Stimulated activated CD8-positive, alpha-beta memory T cell treated with anti-CD3 and anti-CD28 coated beads, Interleukin-12 subunit alpha, Interleukin-12 subunit beta, amount 100 ng/mL, for 24 hours (primary cell): ENCODE data around the gene UBFD1.
"Not testable (repeated sequence)": the region's sequence is repeated elsewhere in the genome, so short reads cannot be mapped to it uniquely, and the experiment has no call there.

Experiments used
- DNase-seq: peaks from one replicate; pipeline ENCODE4 v3.0.0-alpha.2; 2020; ENCODE audit errors: extremely low read depth

The UBFD1 gene

DNA sequence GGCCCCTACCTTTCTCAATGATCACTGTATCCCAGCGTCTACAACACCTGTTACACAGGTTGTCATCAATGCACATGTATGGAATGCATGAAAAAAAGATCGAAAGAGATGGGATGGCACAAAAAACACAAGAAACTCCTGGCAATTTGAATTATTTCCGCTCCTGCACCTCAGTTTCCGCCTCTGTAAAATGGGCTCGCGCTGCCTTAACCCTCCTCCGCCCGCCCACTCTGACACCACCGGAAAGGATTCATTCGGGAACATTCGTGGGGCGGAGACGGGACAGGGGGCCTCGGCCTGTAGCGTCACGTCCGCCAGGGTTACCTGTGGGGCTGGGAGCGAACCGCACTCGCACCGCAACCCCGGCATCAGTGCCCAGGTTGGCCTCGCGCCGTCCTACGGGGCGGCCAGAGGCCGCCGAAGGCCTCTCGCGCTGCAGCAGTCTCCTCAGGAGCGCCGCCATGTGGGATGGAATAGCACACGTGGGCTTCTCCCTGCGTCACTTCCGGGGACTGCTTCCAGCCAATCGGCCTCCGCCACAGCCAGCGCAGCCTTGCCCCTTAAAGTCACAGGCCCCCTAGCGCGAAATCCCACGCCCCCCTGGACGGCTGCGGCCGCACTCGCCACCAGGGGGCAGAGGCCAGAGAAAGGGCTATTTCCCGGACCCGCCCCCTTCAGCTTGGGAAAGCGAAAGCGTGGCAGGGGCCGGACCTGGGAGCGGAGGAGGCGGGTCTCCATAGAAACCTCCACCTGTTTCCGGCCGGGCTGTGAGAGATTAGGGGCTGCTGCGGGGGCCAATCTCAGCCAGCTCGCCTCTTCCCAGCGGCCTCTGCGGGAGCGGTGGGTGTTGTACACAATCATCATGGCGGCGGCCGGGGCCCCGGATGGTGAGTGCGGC lies at the start of gene UBFD1, which contains the start of gene EARS2:
TSS of gene UBFD1 (plus strand) at position 847 of the 898 bp plus-strand sequence. CDS start at position 863, 16 bp downstream.
TSS of gene EARS2 (minus strand) at position 470 of the 898 bp plus-strand sequence. CDS start at position 463, 7 bp downstream.
- DNase-seq, result peak; percentile 96

DNA sequence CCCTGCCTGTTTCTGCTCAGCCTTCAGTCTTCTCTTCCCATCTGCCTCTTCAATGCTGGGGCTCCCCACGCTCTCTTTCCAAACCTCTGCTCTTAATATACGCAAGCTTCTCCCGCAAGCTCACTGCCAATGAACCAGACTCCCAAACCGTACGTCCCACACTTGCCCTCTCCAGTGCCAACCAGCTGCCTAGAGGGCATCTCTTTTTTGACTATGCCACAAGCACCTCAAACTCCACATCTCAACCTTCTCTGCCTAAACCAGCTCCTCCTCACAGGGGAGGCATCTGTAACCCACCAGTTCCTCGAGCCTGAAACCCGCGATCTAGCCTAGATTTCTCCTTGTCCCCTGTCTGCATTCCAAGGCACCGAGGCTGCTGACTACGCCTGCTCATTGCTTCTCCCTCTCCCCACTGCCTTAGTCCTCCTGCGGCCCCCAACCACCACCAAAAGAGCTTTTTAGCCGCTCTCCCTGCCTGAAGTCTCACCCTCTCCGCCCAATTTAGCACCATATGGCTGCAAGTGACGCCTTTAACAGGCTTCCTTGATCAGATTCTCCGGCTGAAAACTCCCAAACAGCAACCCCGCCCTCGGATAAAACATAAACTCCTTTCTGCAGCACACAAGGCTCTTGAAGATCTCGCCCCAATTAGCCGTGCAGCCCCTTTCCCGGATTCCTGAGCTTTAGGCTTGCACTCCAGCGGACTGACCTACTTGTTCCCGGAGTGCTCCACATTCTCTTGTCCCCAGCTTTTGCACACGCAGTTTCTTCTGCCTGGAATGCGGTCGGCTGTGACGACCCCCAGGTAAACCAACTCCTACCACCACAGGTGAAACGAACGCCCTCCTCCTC lies 48.7 kb upstream of the UBFD1 start:
- no peak for DNase-seq

- no peak for DNase-seq
Measured at GRCh38 chr16:23509441-23509754, 48.1 kb upstream of the UBFD1 start.

DNA sequence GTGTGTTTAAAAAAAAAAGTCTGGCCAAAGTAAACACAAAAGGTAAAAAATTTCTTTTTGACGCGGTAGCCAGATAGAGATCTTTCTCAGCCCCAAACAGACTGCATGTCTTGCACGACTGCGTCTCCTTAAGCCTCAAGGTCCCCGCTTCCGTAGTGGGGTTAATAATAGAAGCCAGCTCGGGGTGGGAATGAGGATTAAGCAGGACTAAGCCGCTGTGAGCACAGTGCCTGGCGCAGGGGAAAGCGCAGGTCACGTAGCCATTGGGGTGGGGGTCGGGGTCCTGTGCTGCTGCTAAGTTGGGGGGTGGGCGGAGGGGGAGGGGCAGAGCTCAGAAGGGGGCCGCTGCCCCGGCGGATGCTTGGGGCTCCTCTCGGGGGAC lies 47.8 kb upstream of the UBFD1 start:
- DNase-seq, result no peak

GRCh38 chr16:23510164-23510914 lies 47.2 kb upstream of the UBFD1 start, which contains the start of gene GGA2:
GGA2 (minus strand) TSS chr16:23510494; CDS start chr16:23510411, 83 bp downstream.
- peak; percentile 50 for DNase-seq

DNA sequence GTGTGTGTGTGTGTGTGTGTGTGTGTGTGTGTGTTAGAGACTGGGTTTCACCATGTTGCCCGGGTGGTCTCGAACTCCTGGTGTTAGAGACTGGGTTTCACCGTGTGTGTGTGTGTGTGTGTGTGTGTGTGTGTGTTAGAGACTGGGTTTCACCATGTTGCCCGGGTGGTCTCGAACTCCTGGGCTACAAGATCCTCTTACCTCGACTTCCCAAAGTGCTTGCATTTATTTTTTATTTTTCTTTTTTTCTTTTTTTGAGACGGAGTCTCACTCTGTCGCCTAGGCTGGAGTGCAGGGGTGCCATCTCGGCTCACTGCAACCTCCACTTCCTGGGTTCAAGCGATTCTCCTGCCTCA lies 46.6 kb upstream of the UBFD1 start:
- not testable (repeated sequence) for DNase-seq

- DNase-seq, result no peak
Measured at GRCh38 chr16:23511731-23512130, 45.8 kb upstream of the UBFD1 start.

- no peak for DNase-seq
Measured at GRCh38 chr16:23512168-23512695, 45.3 kb upstream of the UBFD1 start.

GRCh38 chr16:23514381-23515152 lies 43.0 kb upstream of the UBFD1 start:
- no peak for DNase-seq

DNA sequence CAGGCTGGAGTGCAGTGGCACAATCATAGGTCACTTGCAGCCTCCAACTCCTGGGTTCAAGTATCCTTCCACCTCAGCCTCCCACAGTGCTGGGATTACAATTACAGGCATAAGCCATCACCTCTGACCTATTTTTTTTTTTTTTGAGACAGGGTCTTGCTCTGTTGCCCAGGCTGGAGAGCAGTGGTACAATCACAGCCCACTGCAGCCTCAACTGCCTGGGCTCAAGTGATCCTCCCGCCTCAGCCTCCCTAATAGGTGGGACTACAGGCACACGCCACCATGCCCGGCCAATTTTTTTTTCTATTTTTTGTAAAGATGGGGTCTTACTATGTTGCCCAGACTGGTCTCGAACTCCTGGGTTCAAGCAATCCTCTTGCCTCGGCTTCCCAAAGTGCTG lies 41.6 kb upstream of the UBFD1 start:
- DNase-seq, result no peak

GRCh38 chr16:23516366-23517137 lies 41.0 kb upstream of the UBFD1 start:
- no peak for DNase-seq

- no peak for DNase-seq
Measured at GRCh38 chr16:23518435-23518891, 39.1 kb upstream of the UBFD1 start.

DNA sequence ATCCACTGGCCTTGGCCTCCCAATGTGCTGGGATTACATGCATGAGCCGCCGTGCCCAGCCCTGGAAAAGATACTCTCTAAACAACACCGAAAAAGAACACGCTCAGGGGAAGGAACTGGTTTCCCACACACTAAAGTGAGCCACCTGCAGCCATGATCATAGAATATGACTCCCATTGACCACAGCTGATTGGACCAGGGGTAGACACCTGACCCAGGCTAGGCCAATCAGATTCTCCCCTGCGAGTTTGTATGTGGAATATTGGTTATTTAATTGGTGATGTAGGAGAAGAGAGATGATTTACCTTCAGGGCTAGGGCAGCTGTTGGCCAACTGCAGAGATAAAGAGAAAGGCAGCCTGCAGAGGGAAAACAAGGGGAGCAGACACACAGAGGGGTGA lies 38.2 kb upstream of the UBFD1 start:
- no peak for DNase-seq

GRCh38 chr16:23520500-23520899 lies 37.0 kb upstream of the UBFD1 start:
- no peak for DNase-seq

DNA sequence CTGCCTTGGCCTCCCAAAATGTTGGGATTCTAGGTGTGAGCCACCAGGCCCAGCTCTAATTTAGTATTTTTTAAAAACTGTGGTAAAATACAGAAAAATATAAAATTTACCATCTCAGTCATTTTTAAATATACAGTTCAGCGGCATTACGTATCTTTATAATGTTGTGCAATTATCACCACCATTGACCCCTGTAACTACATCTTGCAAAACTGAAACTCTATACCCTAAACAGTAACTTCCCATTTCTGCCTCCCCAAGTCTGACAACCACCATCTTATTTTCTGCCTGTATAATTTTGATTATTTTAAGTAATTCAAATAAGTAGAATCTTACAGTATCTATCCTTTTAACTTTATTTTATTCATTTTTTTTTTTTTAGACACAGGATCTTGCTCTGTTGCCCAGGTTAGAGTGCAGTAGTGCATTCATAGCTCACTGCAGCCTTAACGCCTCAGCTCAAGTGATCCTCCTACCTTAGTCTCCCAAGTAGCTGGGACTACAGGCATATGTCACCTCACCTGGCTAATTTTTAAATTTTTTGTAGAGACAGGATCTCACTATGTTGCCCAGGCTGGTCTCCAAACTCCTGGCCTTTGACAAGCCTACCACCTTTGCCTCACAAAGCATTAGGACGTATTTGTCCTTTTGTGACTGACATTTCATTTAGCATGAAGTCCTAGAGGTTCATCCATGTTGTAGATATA lies 36.3 kb upstream of the UBFD1 start:
- no peak for DNase-seq

DNA sequence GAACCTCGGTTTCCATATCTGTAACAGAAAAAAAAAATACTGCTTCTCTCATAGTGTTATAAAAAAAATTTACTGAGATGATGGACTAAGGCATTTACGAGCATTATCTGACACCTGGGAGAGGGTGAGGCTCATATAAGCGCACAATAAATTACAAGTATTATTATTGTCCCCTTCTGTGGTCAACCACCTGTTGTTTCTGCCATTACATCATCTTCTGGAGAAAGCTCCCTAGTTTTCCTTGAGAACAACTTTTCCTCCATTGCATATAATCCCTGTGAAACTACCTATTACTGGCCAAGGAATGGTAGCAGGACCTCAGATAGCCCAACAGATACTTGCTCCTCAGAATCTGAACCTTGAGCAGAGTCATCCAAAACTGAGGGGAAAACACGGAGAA lies 35.6 kb upstream of the UBFD1 start:
- no peak for DNase-seq

DNA sequence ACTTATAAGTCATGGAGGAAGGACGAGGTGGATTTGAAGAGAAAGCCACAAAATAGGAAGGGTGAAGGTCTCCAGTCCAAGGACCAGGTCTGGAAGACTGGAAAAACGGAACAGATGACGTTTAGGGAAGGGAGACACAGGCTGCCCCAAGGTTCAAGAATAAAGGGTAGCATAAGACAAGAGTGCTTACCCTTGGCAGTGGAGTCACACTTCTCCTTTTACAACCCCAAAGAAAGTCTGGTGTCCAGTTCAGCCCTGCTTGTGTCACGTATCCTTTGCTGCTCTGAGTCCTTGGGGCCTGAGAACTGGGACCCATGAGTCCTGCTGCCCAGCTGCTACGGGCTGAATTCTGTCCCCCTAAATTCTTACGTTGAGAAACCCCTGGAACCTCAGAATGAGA lies 34.2 kb upstream of the UBFD1 start:
- no peak for DNase-seq

DNA sequence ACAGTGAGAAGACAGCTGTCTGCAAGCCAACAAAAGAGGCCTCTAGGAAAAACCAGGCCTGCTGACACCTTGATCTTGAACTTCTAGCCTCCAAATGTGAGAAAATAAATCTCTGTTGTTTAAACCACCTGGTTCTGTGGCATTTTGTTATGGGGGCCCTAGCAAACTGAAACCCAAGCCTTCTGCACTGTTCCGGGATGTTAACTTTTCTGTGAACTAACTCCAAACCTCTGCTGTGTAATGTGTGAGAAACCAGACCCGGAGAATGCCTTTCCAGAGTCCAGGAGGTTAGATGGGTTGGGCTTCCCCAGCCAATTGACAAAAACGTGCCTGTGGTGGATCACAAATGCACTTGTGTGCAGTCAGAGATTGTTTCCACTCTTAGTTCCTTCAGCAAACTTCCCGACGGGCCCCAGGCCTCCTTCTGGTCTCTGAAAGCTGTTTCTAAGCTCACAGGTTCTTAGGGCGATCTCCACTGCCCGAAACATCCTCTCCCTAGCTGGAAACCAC lies 33.6 kb upstream of the UBFD1 start:
- DNase-seq, result no peak

- DNase-seq, result no peak
Measured at GRCh38 chr16:23524886-23525285, 32.6 kb upstream of the UBFD1 start.
